ENCODE data around the gene ERFL.
A peak's percentile ranks its signal among the peaks of the same experiment; 100 is the strongest.
"Not testable (repeated sequence)": the region's sequence is repeated elsewhere in the genome, so short reads cannot be mapped to it uniquely, and the experiment has no call there.

Gene ERFL

GRCh38 chr19:41926763-41927496 is 1.3 kb downstream of the ERFL start:
- DNase-seq, result no peak

GRCh38 chr19:41926028-41926762 is 2.1 kb downstream of the ERFL start:
- no peak for DNase-seq

GRCh38 chr19:41925208-41926003 is 2.8 kb downstream of the ERFL start:
- DNase-seq, result no peak

- no peak for DNase-seq
These were observed 3.8 kb downstream of the ERFL start for GRCh38 chr19:41924151-41925145.

GRCh38 chr19:41923045-41923788 is 5.0 kb downstream of the ERFL start:
- no peak for DNase-seq

- no peak for DNase-seq
These were observed 5.7 kb downstream of the ERFL start for GRCh38 chr19:41922585-41922984.

GRCh38 chr19:41921577-41922576 is 6.4 kb downstream of the ERFL start:
- no peak for DNase-seq

GRCh38 chr19:41920882-41921576 is 7.2 kb downstream of the ERFL start:
- no peak for DNase-seq

- no peak for DNase-seq
These were observed 8.1 kb downstream of the ERFL start for GRCh38 chr19:41919948-41920712.

GRCh38 chr19:41918653-41919244 is 9.5 kb downstream of the ERFL start:
- DNase-seq, result peak; percentile 29

- DNase-seq, result no peak
These were observed 10.2 kb downstream of the ERFL start for GRCh38 chr19:41918095-41918494.

GRCh38 chr19:41917676-41918075 is 10.6 kb downstream of the ERFL start:
- no peak for DNase-seq

GRCh38 chr19:41915776-41916414 is 12.4 kb downstream of the ERFL start:
- no peak for DNase-seq

GRCh38 chr19:41915021-41915775 is 13.1 kb downstream of the ERFL start:
- no peak for DNase-seq

GRCh38 chr19:41914424-41914834 is 13.8 kb downstream of the ERFL start:
- not testable (repeated sequence) for DNase-seq

- no peak for DNase-seq
These were observed 14.5 kb downstream of the ERFL start for GRCh38 chr19:41913538-41914423.

Measured in fibroblast of skin of abdomen (primary cell).